OCI-LY3 (cell line): ENCODE results near the gene NKX3-2.

Source experiments
- CTCF ChIP-seq: fragments of 200-600, 300-600 bp; sonication (generic); IDR thresholded peaks from 2 replicates; pipeline ENCODE4 v1.5.1; 2014; ENCODE audit warnings: antibody characterized with exemption, low read length, low read depth
- EZH2phosphoT487 ChIP-seq: fragments of 200-600 bp; shearing (Covaris generic); IDR thresholded peaks from 2 replicates; pipeline ENCODE4 v1.6.1; 2018; ENCODE audit warnings: antibody characterized with exemption, mixed run types, low read depth

GRCh38 chr4:13528821-13529127 lies 15.5 kb downstream of the NKX3-2 start:
- no peak for TF ChIP-seq CTCF
- TF ChIP-seq EZH2phosphoT487 = no peak
